ENCODE data around the gene APOA1. TPM values are rescaled to one million over a fixed set of nuclear protein-coding genes. Genes with fewer than 3 reads are reported as not detected.

The APOA1 gene
- total RNA-seq, 2 donors from 2014 or later: 0.79 TPM; not detected in 1

GRCh38 chr11:116836632-116836991 lies 810 bp downstream of the APOA1 start:
- DNase-seq (ENCODE audit: low spot score): no peak
- intact Hi-C loops (cut with DNase I): no loop called here

DNA sequence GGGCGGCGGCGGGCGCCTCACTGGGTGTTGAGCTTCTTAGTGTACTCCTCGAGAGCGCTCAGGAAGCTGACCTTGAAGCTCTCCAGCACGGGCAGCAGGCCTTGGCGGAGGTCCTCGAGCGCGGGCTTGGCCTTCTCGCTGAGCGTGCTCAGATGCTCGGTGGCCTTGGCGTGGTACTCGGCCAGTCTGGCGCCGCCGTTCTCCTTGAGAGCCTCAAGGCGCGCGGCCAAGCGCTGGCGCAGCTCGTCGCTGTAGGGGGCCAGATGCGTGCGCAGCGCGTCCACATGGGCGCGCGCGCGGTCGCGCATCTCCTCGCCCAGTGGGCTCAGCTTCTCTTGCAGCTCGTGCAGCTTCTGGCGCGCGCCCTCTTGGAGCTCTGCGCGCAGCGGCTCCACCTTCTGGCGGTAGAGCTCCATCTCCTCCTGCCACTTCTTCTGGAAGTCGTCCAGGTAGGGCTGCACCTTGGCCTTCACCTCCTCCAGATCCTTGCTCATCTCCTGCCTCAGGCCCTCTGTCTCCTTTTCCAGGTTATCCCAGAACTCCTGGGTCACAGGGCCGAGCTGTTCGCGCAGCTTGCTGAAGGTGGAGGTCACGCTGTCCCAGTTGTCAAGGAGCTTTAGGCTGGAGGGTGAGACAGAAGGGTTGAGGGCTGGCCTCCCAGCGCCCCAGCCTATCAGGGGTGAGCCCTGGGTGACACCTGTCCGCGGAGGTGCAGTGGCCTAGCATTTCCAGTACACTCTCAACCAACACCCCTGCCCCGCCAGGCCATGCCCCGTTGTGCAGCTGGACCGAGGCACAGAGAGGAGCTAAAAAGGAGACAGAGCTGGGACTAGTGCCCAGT lies 1.4 kb downstream of the APOA1 start:
- intact Hi-C loops (cut with DNase I): no loop called here
- peak; percentile 95 for DNase-seq (ENCODE audit: low spot score)

DNA sequence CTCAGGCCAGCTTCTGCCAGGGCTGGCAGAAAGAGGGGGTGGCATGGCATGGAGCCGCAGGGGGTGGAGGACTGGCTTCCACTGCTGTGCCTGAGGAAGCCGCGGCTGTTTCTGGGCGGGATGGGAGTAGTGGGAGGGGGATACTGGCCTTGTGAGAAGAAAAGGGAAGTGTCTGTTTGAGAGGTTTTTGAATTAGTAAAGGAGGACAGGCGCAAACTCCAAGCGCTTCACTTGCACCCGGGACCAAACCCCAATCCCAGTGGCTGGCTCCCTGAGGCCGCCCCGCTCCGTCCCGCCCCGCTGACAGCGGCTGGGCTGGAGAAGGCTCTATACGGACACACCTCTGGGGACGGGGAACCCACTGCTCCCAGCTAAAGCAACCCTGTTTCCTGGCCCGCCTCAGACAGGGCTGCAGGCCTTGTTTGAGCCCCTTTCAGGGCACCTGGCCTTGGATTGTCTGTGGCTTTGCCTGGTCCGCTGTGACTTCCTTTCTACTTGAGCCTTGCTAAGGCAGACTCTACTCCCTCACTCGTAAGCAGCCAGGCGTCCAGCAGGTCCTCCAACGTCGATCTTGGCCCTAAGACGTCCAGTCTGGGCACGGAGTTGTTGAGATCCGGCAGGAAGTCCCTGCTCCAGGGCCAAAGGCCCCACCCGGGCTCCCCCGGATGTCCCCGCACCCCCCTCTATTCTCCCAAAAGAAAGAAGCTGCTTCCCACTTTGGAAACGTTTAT lies 2.2 kb downstream of the APOA1 start:
- intact Hi-C loops (cut with DNase I): no loop called here

GRCh38 chr11:116834535-116835041 lies 2.8 kb downstream of the APOA1 start:
- intact Hi-C loops (cut with DNase I): loop anchor here in 1 of 2 donors (5.0 kb wide), 1 partner anchor 42 kb away; the partner anchor contains the start of gene APOA5
- DNase-seq (ENCODE audit: low spot score): peak; percentile 45

More for the DNA sequence above, 2.2 kb downstream of the APOA1 start:
- no peak for DNase-seq (ENCODE audit: low spot score)

GRCh38 chr11:116833816-116834534 lies 3.4 kb downstream of the APOA1 start:
- intact Hi-C loops (cut with DNase I): loop anchor here in 1 of 2 donors (5.0 kb wide), 1 partner anchor 42 kb away; the partner anchor contains the start of gene APOA5
- peak; percentile 29 for DNase-seq (ENCODE audit: low spot score)

DNA sequence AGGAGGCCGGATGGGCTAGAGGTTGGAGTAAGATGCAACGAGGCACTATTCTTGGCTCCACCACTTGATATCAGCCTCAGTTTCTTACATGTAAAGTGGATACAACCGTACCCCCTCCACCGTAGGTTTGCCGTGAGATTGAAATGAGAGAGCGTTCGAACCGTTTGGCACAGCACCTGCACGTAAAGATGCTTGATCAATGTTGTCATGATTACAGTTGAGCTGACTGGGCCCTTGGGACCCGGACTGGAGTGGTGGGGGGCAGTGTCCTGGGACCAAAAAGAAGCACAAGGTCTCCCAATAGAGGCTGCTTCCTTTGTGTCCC lies 4.0 kb downstream of the APOA1 start:
- peak; percentile 67 for DNase-seq (ENCODE audit: low spot score)
- intact Hi-C loops (cut with DNase I): loop anchor here in 1 of 2 donors (5.0 kb wide), 1 partner anchor 41 kb away; the partner anchor contains the start of gene APOA5

- peak; percentile 65 for DNase-seq (ENCODE audit: low spot score)
- intact Hi-C loops (cut with DNase I): loop anchor here in 1 of 2 donors (5.0 kb wide), 1 partner anchor 40 kb away; the partner anchor contains the start of gene APOA5
These were observed 4.8 kb downstream of the APOA1 start for GRCh38 chr11:116832350-116833290.

GRCh38 chr11:116831790-116832349 lies 5.6 kb downstream of the APOA1 start:
- intact Hi-C loops (cut with DNase I): loop anchor here in 1 of 2 donors (5.0 kb wide), 1 partner anchor 40 kb away; the partner anchor contains the start of gene APOA5
- peak; percentile 25 for DNase-seq (ENCODE audit: low spot score)

- intact Hi-C loops (cut with DNase I): loop anchor here in 1 of 2 donors (5.0 kb wide), 1 partner anchor 38 kb away; the partner anchor contains the start of gene APOA5
- no peak for DNase-seq (ENCODE audit: low spot score)
These were observed 7.1 kb downstream of the APOA1 start for GRCh38 chr11:116830184-116830912.

DNA sequence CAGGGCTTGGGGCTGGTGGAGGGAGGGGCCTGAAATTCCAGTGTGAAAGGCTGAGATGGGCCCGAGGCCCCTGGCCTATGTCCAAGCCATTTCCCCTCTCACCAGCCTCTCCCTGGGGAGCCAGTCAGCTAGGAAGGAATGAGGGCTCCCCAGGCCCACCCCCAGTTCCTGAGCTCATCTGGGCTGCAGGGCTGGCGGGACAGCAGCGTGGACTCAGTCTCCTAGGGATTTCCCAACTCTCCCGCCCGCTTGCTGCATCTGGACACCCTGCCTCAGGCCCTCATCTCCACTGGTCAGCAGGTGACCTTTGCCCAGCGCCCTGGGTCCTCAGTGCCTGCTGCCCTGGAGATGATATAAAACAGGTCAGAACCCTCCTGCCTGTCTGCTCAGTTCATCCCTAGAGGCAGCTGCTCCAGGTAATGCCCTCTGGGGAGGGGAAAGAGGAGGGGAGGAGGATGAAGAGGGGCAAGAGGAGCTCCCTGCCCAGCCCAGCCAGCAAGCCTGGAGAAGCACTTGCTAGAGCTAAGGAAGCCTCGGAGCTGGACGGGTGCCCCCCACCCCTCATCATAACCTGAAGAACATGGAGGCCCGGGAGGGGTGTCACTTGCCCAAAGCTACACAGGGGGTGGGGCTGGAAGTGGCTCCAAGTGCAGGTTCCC lies 7.8 kb downstream of the APOA1 start, which contains the start of gene APOC3:
Gene APOC3 (plus strand): TSS at position 383 of the 659 bp plus-strand sequence. CDS start 676 bp downstream, outside the sequence.
- no peak for DNase-seq (ENCODE audit: low spot score)
- intact Hi-C loops (cut with DNase I): loop anchor here in 1 of 2 donors (5.0 kb wide), 1 partner anchor 37 kb away; the partner anchor contains the start of gene APOA5

DNA sequence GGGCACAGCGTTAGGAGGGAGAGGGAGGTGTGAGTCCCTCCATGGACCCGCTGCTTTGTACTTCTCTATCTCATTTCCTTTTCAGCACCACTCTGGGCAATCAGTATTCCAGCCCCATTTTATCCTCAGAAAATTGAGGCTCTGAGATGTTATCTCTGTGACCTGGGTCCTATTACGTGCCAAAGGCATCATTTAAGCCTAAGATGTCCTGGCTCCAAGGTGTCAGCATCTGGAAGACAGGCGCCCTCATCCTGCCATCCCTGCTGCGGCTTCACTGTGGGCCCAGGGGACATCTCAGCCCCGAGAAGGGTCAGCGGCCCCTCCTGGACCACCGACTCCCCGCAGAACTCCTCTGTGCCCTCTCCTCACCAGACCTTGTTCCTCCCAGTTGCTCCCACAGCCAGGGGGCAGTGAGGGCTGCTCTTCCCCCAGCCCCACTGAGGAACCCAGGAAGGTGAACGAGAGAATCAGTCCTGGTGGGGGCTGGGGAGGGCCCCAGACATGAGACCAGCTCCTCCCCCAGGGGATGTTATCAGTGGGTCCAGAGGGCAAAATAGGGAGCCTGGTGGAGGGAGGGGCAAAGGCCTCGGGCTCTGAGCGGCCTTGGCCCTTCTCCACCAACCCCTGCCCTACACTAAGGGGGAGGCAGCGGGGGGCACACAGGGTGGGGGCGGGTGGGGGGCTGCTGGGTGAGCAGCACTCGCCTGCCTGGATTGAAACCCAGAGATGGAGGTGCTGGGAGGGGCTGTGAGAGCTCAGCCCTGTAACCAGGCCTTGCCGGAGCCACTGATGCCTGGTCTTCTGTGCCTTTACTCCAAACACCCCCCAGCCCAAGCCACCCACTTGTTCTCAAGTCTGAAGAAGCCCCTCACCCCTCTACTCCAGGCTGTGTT lies 8.5 kb downstream of the APOA1 start:
- DNase-seq (ENCODE audit: low spot score): no peak
- intact Hi-C loops (cut with DNase I): no loop called here

DNA sequence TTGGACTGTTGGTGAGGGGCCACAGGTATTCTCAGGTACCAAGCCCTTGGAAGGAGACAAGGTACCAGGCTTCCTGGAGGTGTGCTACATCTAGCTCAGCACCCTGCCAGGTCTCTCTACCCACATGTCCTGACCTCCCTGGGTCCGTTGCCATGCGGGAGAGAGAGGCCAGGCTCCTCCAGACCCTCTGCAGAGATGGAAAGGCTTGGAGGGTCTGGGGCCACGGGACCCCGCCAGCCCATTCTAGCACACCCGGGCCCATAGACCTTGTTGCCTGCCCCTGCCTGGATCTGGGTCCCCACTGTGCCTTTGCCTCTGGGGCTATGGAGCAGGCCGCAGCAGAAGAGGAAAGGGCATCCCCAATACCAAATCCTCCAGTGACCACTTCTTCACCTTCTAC lies 10.0 kb downstream of the APOA1 start:
- intact Hi-C loops (cut with DNase I): no loop called here
- no peak for DNase-seq (ENCODE audit: low spot score)

GRCh38 chr11:116826751-116827431 lies 10.5 kb downstream of the APOA1 start:
- intact Hi-C loops (cut with DNase I): no loop called here
- peak; percentile 77 for DNase-seq (ENCODE audit: low spot score)

GRCh38 chr11:116825854-116826750 lies 11.3 kb downstream of the APOA1 start:
- intact Hi-C loops (cut with DNase I): no loop called here
- peak; percentile 69 for DNase-seq (ENCODE audit: low spot score)

Data from posterior vena cava (tissue), 2 donors.